Progenitor cell of endocrine pancreas (in vitro differentiated cells): ENCODE measurements around the gene AP1S2. TPM values are rescaled to one million over a fixed set of nuclear protein-coding genes. Genes with fewer than 3 reads are reported as not detected.
"Not testable (repeated sequence)": the region's sequence is repeated elsewhere in the genome, so short reads cannot be mapped to it uniquely, and the experiment has no call there.

Experiments
- DNase-seq: peaks from one replicate; pipeline ENCODE4 v3.0.0; 2021; ENCODE audit warnings: low spot score; ENCODE audit not compliant: unreplicated experiment
- H3K27ac Mint-ChIP-seq: 2 replicates; pipeline ENCODE4 v1.8.0; 2021; ENCODE audit warnings: mild to moderate bottlenecking, moderate library complexity, mixed read lengths
- H3K27me3 Mint-ChIP-seq: 2 replicates; pipeline ENCODE4 v1.8.0; 2021; ENCODE audit warnings: mixed read lengths
- H3K36me3 Mint-ChIP-seq: 2 replicates; pipeline ENCODE4 v1.8.0; 2022; ENCODE audit warnings: mixed read lengths; ENCODE audit not compliant: insufficient read depth
- H3K4me1 Mint-ChIP-seq: 2 replicates; pipeline ENCODE4 v1.8.0; 2021; ENCODE audit warnings: low read depth, mixed read lengths
- H3K4me3 Mint-ChIP-seq: 2 replicates; pipeline ENCODE4 v1.8.0; 2021; ENCODE audit warnings: low read depth, mild to moderate bottlenecking, moderate library complexity, mixed read lengths
- H3K9me3 Mint-ChIP-seq: 2 replicates; pipeline ENCODE4 v1.8.0; 2021; ENCODE audit warnings: low read depth, mixed read lengths
- CTCF ChIP-seq: fragments of 200-600 bp; sonication (generic); IDR thresholded peaks from one replicate; pipeline ENCODE4 v1.5.0; 2021; ENCODE audit warnings: antibody characterized with exemption, mild to moderate bottlenecking; ENCODE audit not compliant: unreplicated experiment
- total RNA-seq: library from RNA; stranded (reverse); gene quantifications from 2 replicates; pipeline ENCODE4 v1.2.1, GENCODE V29; 2021

Gene AP1S2
- total RNA-seq, 1 donor from 2014 or later = 82.6 TPM

GRCh38 chrX:15888062-15888461 lies 33.4 kb upstream of the AP1S2 start:
- Mint-ChIP-seq H3K4me1 (peaks cover 2% of the 10 kb centered on the region), H3K4me3 (no peak overlapping the region), H3K27ac (no peak overlapping the region), H3K36me3 (no peaks in the 10 kb centered on the region), H3K9me3 (peaks cover 3% of the 10 kb centered on the region), H3K27me3 (peaks cover 3% of the 10 kb centered on the region)
- TF ChIP-seq CTCF = no peak
- DNase-seq = no peak

- H3K4me1 Mint-ChIP-seq = peaks cover 7% of the 10 kb centered on the region
- TF ChIP-seq CTCF = no peak
- no peak overlapping the region for H3K27ac Mint-ChIP-seq
- DNase-seq = no peak
- H3K27me3 Mint-ChIP-seq = no peaks in the 10 kb centered on the region
- peaks cover 11% of the 10 kb centered on the region for H3K9me3 Mint-ChIP-seq
- H3K4me3 Mint-ChIP-seq = no peak overlapping the region
- peaks cover 2% of the 10 kb centered on the region for H3K36me3 Mint-ChIP-seq
Measured at GRCh38 chrX:15883540-15883863, 28.9 kb upstream of the AP1S2 start.

GRCh38 chrX:15882704-15883539 lies 28.3 kb upstream of the AP1S2 start:
- peaks cover 2% of the 10 kb centered on the region for H3K36me3 Mint-ChIP-seq
- H3K27me3 Mint-ChIP-seq = no peaks in the 10 kb centered on the region
- no peak overlapping the region for H3K27ac Mint-ChIP-seq
- H3K4me3 Mint-ChIP-seq = no peak overlapping the region
- no peak for TF ChIP-seq CTCF
- H3K4me1 Mint-ChIP-seq = peaks cover 7% of the 10 kb centered on the region
- DNase-seq = no peak
- H3K9me3 Mint-ChIP-seq = peaks cover 11% of the 10 kb centered on the region

- Mint-ChIP-seq H3K27ac (no peak overlapping the region), H3K27me3 (no peaks in the 10 kb centered on the region), H3K4me3 (no peak overlapping the region), H3K4me1 (peaks cover 7% of the 10 kb centered on the region), H3K36me3 (peaks cover 2% of the 10 kb centered on the region), H3K9me3 (peaks cover 11% of the 10 kb centered on the region)
- no peak for TF ChIP-seq CTCF
- DNase-seq = no peak
Measured at GRCh38 chrX:15881381-15881897, 26.8 kb upstream of the AP1S2 start.

- H3K36me3 Mint-ChIP-seq, H3K4me3 Mint-ChIP-seq, H3K27me3 Mint-ChIP-seq, DNase-seq, H3K27ac Mint-ChIP-seq: not testable (repeated sequence)
- Mint-ChIP-seq H3K9me3 (peaks cover 11% of the 10 kb centered on the region), H3K4me1 (peaks cover 20% of the 10 kb centered on the region)
Measured at GRCh38 chrX:15877914-15878313, 23.3 kb upstream of the AP1S2 start.

GRCh38 chrX:15877380-15877779 lies 22.8 kb upstream of the AP1S2 start:
- peaks cover 16% of the 10 kb centered on the region for H3K4me1 Mint-ChIP-seq
- H3K36me3 Mint-ChIP-seq = peaks cover 2% of the 10 kb centered on the region
- no peak for DNase-seq
- no peak for TF ChIP-seq CTCF
- H3K27ac Mint-ChIP-seq = no peak overlapping the region
- H3K27me3 Mint-ChIP-seq = no peaks in the 10 kb centered on the region
- H3K4me3 Mint-ChIP-seq = no peak overlapping the region
- peaks cover 11% of the 10 kb centered on the region for H3K9me3 Mint-ChIP-seq
